PC-9 (cell line): ENCODE measurements around the gene PCDHB15.
"Not testable (repeated sequence)": the region's sequence is repeated elsewhere in the genome, so short reads cannot be mapped to it uniquely, and the experiment has no call there.

Experiments used
- CTCF ChIP-seq: fragments of 200-600 bp; sonication (generic); conservative IDR thresholded peaks from 2 replicates; pipeline ENCODE4 v1.6.1; 2017; ENCODE audit warnings: mixed run types, antibody characterized with exemption, mild to moderate bottlenecking, moderate library complexity
- EZH2 ChIP-seq: fragments of 200-600 bp; sonication (generic); IDR thresholded peaks from 2 replicates; pipeline ENCODE4 v1.8.0; 2017; ENCODE audit warnings: antibody characterized with exemption, low read depth

- not testable (repeated sequence) for TF ChIP-seq CTCF, EZH2
Measured at GRCh38 chr5:141210281-141210680, 34.9 kb upstream of the PCDHB15 start.
